Effector memory CD8-positive, alpha-beta T cell (primary cell): ENCODE measurements around the gene ADSS1.

ENCODE experiments used
- ATAC-seq: fragments of 150-1000 bp; cut with Tn5 transposase; replicated peaks from 2 replicates; pipeline ENCODE4 v1.10.0; 2021; ENCODE audit warnings: mild to moderate bottlenecking, moderate library complexity
- DNase-seq, 3 experiments: peaks; one replicate each; pipeline ENCODE4 v3.0.0; 2021
- H3K27ac Mint-ChIP-seq, 2 donors: one replicate each; pipeline ENCODE4 v1.8.0; 2022; ENCODE audit warnings: mild to moderate bottlenecking in 2 of 2, mixed read lengths in 2 of 2, moderate library complexity in 2 of 2
- H3K27me3 Mint-ChIP-seq, 2 donors: one replicate each; pipeline ENCODE4 v1.8.0; 2022; ENCODE audit warnings: mixed read lengths in 2 of 2
- H3K36me3 Mint-ChIP-seq: one replicate; pipeline ENCODE4 v1.8.0; 2022; ENCODE audit warnings: mild to moderate bottlenecking, moderate library complexity, mixed read lengths; ENCODE audit not compliant: insufficient read depth
- H3K4me1 Mint-ChIP-seq, 2 donors: one replicate each; pipeline ENCODE4 v1.8.0; 2022; ENCODE audit warnings: low read depth in 2 of 2, mixed read lengths in 2 of 2
- H3K4me3 Mint-ChIP-seq, 2 donors: one replicate each; pipeline ENCODE4 v1.8.0; 2022; ENCODE audit warnings: mild to moderate bottlenecking in 2 of 2, mixed read lengths in 2 of 2, moderate library complexity in 2 of 2
- H3K9me3 Mint-ChIP-seq, 2 donors: one replicate each; pipeline ENCODE4 v1.8.0; 2022; ENCODE audit warnings: mixed read lengths in 2 of 2

ADSS1 gene

GRCh38 chr14:104709387-104710039, 14.5 kb upstream of the ADSS1 start:
- ATAC-seq (no peak), DNase-seq (no peak)
- Mint-ChIP-seq H3K36me3 (peaks cover 3% of the 10 kb centered on the region), H3K9me3 (no peaks in the 10 kb centered on the region), H3K27ac (no peak overlapping the region), H3K4me1 (peaks cover 2 to 5% of the 10 kb centered on the region in 2 donors), H3K4me3 (no peak overlapping the region), H3K27me3 (no peaks in the 10 kb centered on the region)

- DNase-seq (no peak), ATAC-seq (no peak)
- Mint-ChIP-seq H3K4me1 (peaks cover 2 to 5% of the 10 kb centered on the region in 2 donors), H3K4me3 (no peak overlapping the region), H3K9me3 (no peaks in the 10 kb centered on the region), H3K27ac (no peak overlapping the region), H3K27me3 (no peaks in the 10 kb centered on the region), H3K36me3 (peaks cover 3% of the 10 kb centered on the region)
Observed at GRCh38 chr14:104710071-104710735, 13.8 kb upstream of the ADSS1 start.

- no peak overlapping the region for H3K4me3 Mint-ChIP-seq
- no peak for ATAC-seq
- no peaks in the 10 kb centered on the region for H3K9me3 Mint-ChIP-seq
- no peaks in the 10 kb centered on the region for H3K27me3 Mint-ChIP-seq
- peaks cover 2 to 5% of the 10 kb centered on the region in 2 donors for H3K4me1 Mint-ChIP-seq
- peaks cover 3% of the 10 kb centered on the region for H3K36me3 Mint-ChIP-seq
- H3K27ac Mint-ChIP-seq = no peak overlapping the region
- no peak for DNase-seq
Observed at GRCh38 chr14:104712881-104713734, 10.9 kb upstream of the ADSS1 start.

- DNase-seq (no peak), ATAC-seq (no peak)
- Mint-ChIP-seq H3K9me3 (no peaks in the 10 kb centered on the region), H3K27ac (no peak overlapping the region), H3K4me3 (no peak overlapping the region), H3K27me3 (no peaks in the 10 kb centered on the region), H3K36me3 (peaks cover 3% of the 10 kb centered on the region), H3K4me1 (no peaks in the 10 kb centered on the region)
Observed at GRCh38 chr14:104714066-104714465, 10.0 kb upstream of the ADSS1 start.

- ATAC-seq = no peak
- Mint-ChIP-seq H3K4me1 (no peaks in the 10 kb centered on the region), H3K9me3 (no peaks in the 10 kb centered on the region), H3K27ac (no peak overlapping the region), H3K4me3 (no peak overlapping the region), H3K27me3 (no peaks in the 10 kb centered on the region), H3K36me3 (peaks cover 3% of the 10 kb centered on the region)
- no peak for DNase-seq
Observed at GRCh38 chr14:104714681-104715080, 9.3 kb upstream of the ADSS1 start.

- H3K36me3 Mint-ChIP-seq = peaks cover 6% of the 10 kb centered on the region
- H3K27ac Mint-ChIP-seq = no peak overlapping the region
- H3K27me3 Mint-ChIP-seq = no peaks in the 10 kb centered on the region
- no peaks in the 10 kb centered on the region for H3K9me3 Mint-ChIP-seq
- no peak overlapping the region for H3K4me3 Mint-ChIP-seq
- ATAC-seq (no peak), DNase-seq (no peak)
- H3K4me1 Mint-ChIP-seq = no peaks in the 10 kb centered on the region
Observed at GRCh38 chr14:104715416-104715815, 8.6 kb upstream of the ADSS1 start.

- H3K4me3 Mint-ChIP-seq = no peak overlapping the region
- no peak for ATAC-seq
- no peak for DNase-seq
- no peaks in the 10 kb centered on the region for H3K4me1 Mint-ChIP-seq
- peaks cover 6% of the 10 kb centered on the region for H3K36me3 Mint-ChIP-seq
- H3K27ac Mint-ChIP-seq = no peak overlapping the region
- H3K9me3 Mint-ChIP-seq = no peaks in the 10 kb centered on the region
- H3K27me3 Mint-ChIP-seq = no peaks in the 10 kb centered on the region
Observed at GRCh38 chr14:104715871-104716270, 8.2 kb upstream of the ADSS1 start.

- Mint-ChIP-seq H3K36me3 (peaks cover 6% of the 10 kb centered on the region), H3K27me3 (no peaks in the 10 kb centered on the region), H3K4me1 (no peaks in the 10 kb centered on the region), H3K9me3 (no peaks in the 10 kb centered on the region), H3K27ac (no peak overlapping the region), H3K4me3 (no peak overlapping the region)
- no peak for ATAC-seq
- no peak for DNase-seq
Observed at GRCh38 chr14:104717137-104717536, 6.9 kb upstream of the ADSS1 start.

GRCh38 chr14:104717646-104718045, 6.4 kb upstream of the ADSS1 start:
- Mint-ChIP-seq H3K36me3 (peaks cover 6% of the 10 kb centered on the region), H3K27me3 (no peaks in the 10 kb centered on the region), H3K27ac (no peak overlapping the region), H3K9me3 (no peaks in the 10 kb centered on the region), H3K4me1 (no peaks in the 10 kb centered on the region), H3K4me3 (no peak overlapping the region)
- ATAC-seq (no peak), DNase-seq (no peak)

- Mint-ChIP-seq H3K27me3 (no peaks in the 10 kb centered on the region), H3K4me1 (no peaks in the 10 kb centered on the region), H3K27ac (no peak overlapping the region), H3K4me3 (no peak overlapping the region), H3K36me3 (peaks cover 6% of the 10 kb centered on the region), H3K9me3 (no peaks in the 10 kb centered on the region)
- ATAC-seq (no peak), DNase-seq (no peak)
Observed at GRCh38 chr14:104718147-104718546, 5.9 kb upstream of the ADSS1 start.

- no peaks in the 10 kb centered on the region for H3K4me1 Mint-ChIP-seq
- no peaks in the 10 kb centered on the region for H3K27me3 Mint-ChIP-seq
- no peak for ATAC-seq
- no peak overlapping the region for H3K27ac Mint-ChIP-seq
- H3K4me3 Mint-ChIP-seq = no peak overlapping the region
- DNase-seq = no peak
- H3K9me3 Mint-ChIP-seq = no peaks in the 10 kb centered on the region
- H3K36me3 Mint-ChIP-seq = peaks cover 6% of the 10 kb centered on the region
Observed at GRCh38 chr14:104718871-104719270, 5.2 kb upstream of the ADSS1 start.

GRCh38 chr14:104719343-104719742, 4.7 kb upstream of the ADSS1 start:
- no peak for DNase-seq
- H3K9me3 Mint-ChIP-seq = no peaks in the 10 kb centered on the region
- H3K4me1 Mint-ChIP-seq = no peaks in the 10 kb centered on the region
- no peak overlapping the region for H3K27ac Mint-ChIP-seq
- no peak for ATAC-seq
- H3K36me3 Mint-ChIP-seq = peaks cover 3% of the 10 kb centered on the region
- H3K4me3 Mint-ChIP-seq = no peak overlapping the region
- H3K27me3 Mint-ChIP-seq = no peaks in the 10 kb centered on the region

- ATAC-seq (no peak), DNase-seq (no peak)
- Mint-ChIP-seq H3K27me3 (no peaks in the 10 kb centered on the region), H3K27ac (no peak overlapping the region), H3K4me3 (no peak overlapping the region), H3K4me1 (no peaks in the 10 kb centered on the region), H3K9me3 (no peaks in the 10 kb centered on the region), H3K36me3 (peaks cover 3% of the 10 kb centered on the region)
Observed at GRCh38 chr14:104721505-104722431, 2.3 kb upstream of the ADSS1 start.
